Endothelial cell (in vitro differentiated cells): ENCODE results near the gene AHI1. TPM values are rescaled to one million over a fixed set of nuclear protein-coding genes. Genes with fewer than 3 reads are reported as not detected.

Source experiments
- DNase-seq: peaks from one replicate; pipeline ENCODE4 v3.0.0; 2021; ENCODE audit warnings: low spot score
- H3K27ac Mint-ChIP-seq: one replicate; pipeline ENCODE4 v1.8.0; 2021; ENCODE audit warnings: mixed read lengths, inconsistent platforms; ENCODE audit not compliant: unreplicated experiment
- H3K27me3 Mint-ChIP-seq: one replicate; pipeline ENCODE4 v1.8.0; 2021; ENCODE audit warnings: mild to moderate bottlenecking, moderate library complexity, mixed read lengths, inconsistent platforms; ENCODE audit not compliant: unreplicated experiment
- H3K36me3 Mint-ChIP-seq: one replicate; pipeline ENCODE4 v1.8.0; 2021; ENCODE audit warnings: mild to moderate bottlenecking, low read depth, mixed read lengths, inconsistent platforms; ENCODE audit not compliant: unreplicated experiment
- H3K4me1 Mint-ChIP-seq: one replicate; pipeline ENCODE4 v1.8.0; 2021; ENCODE audit warnings: mild to moderate bottlenecking, mixed read lengths, inconsistent platforms; ENCODE audit not compliant: unreplicated experiment
- H3K4me3 Mint-ChIP-seq: one replicate; pipeline ENCODE4 v1.8.0; 2021; ENCODE audit warnings: mild to moderate bottlenecking, mixed read lengths, inconsistent platforms; ENCODE audit not compliant: unreplicated experiment
- H3K9me3 Mint-ChIP-seq: one replicate; pipeline ENCODE4 v1.8.0; 2021; ENCODE audit warnings: mixed read lengths, inconsistent platforms; ENCODE audit not compliant: unreplicated experiment
- total RNA-seq: library from RNA; stranded (reverse); fragmentation: NEBNext Ultra II Directional; extraction: Animal tissue kit (Norgen Biotek cat#: 25700); gene quantifications from one replicate; pipeline ENCODE4 v1.2.1, GENCODE V29; 2021; ENCODE audit not compliant: unreplicated experiment
- TF ChIP-seq, protein P1 (sequence below): fragments of 200-600 bp; sonication (generic); IDR thresholded peaks from one replicate; pipeline ENCODE4 v1.5.0; 2021; ENCODE audit warnings: antibody characterized with exemption; ENCODE audit not compliant: unreplicated experiment

The AHI1 gene
- total RNA-seq, 1 donor from 2014 or later = 12.6 TPM

DNA sequence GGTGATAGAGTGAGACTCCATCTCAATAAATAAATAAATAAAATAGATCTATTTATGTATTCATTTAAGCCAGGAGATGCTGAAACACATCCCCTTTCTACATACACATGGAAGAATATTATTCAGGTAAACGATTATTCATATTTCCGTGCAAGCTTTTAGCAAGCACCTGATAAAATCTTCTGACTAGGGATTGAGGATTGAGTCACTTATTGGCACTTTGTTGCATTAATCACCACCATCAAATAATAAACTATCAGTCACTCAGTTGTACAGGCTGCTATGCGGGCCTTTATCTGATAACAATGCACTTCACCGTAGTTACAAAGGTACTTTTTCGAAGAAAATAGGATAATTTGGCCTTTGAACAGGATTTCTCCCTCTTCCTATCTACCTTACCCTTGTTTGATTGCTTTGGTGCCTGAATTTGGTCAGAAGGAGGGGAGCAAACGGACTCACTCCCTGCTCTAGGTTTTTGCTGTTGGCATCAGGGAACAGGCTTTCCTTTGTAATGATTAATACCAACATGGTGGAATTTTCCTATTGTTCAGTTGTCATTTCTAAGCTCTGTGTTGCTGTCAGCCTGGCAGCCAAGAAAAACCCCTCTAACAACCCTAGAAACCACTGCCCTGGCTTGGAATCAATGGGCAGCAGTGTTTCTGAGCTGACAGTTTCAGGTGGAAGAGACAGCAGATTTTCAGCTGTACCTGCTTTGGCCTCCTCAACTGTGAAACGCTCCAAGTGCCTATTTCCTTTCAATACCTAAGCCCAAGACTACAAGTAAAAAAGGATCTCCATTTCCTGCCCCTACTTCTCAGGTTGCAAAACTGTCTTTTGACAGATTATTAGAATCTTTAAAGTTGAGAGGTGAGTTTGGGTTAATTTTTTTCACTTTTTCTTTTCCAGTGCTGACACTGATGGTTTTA, 253.4 kb downstream of the AHI1 start:
- Mint-ChIP-seq H3K27me3 (peaks cover 4% of the 10 kb centered on the region), H3K27ac (peak overlapping the region; percentile 77), H3K36me3 (no peaks in the 10 kb centered on the region), H3K4me1 (peaks cover 30% of the 10 kb centered on the region), H3K9me3 (no peaks in the 10 kb centered on the region), H3K4me3 (no peak overlapping the region)
- no peak for DNase-seq
- TF ChIP-seq, protein P1, sequence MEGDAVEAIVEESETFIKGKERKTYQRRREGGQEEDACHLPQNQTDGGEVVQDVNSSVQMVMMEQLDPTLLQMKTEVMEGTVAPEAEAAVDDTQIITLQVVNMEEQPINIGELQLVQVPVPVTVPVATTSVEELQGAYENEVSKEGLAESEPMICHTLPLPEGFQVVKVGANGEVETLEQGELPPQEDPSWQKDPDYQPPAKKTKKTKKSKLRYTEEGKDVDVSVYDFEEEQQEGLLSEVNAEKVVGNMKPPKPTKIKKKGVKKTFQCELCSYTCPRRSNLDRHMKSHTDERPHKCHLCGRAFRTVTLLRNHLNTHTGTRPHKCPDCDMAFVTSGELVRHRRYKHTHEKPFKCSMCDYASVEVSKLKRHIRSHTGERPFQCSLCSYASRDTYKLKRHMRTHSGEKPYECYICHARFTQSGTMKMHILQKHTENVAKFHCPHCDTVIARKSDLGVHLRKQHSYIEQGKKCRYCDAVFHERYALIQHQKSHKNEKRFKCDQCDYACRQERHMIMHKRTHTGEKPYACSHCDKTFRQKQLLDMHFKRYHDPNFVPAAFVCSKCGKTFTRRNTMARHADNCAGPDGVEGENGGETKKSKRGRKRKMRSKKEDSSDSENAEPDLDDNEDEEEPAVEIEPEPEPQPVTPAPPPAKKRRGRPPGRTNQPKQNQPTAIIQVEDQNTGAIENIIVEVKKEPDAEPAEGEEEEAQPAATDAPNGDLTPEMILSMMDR = no peak

DNA sequence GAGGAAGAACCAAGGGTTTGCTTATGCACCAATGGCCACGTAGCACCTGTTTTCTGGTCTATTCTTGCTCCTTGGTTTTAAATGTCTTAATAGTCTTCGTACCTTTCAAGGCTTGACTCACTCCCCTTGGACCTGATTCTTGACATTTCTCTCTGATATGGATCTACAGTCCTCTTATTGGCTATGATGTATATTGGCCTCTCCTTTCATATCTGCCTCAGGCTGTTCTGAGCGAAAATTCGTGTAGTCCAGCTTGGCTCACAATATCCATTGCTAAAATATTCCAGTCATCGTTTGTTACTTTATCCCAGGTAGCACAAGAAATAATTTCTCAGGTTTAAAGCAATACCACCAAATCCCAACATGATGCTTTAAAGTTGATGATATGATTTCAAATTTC, 256.8 kb downstream of the AHI1 start:
- Mint-ChIP-seq H3K4me3 (no peak overlapping the region), H3K36me3 (no peaks in the 10 kb centered on the region), H3K27ac (no peak overlapping the region), H3K4me1 (peaks cover 37% of the 10 kb centered on the region), H3K27me3 (peaks cover 1% of the 10 kb centered on the region), H3K9me3 (no peaks in the 10 kb centered on the region)
- TF ChIP-seq, protein P1 = no peak
- DNase-seq = no peak

DNA sequence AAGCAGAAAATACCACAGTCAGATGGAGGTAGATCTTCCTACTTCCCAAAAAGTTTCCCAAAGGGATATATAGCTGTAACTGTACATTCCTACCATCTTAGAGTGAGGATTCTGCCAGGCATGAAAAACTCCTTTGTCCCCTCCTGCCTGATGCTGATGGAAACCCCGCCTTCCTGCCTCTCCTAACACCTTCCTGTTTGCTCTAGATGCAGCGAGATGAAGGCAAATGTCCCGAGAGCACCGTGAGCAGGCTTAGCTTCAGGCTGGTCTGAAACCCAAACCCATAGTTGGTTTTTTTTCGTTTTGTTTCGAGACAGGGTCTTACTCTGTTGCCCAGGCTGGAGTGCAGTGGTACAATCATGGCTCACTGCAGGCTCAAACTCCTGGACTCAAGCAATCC, 260.8 kb downstream of the AHI1 start:
- no peak for DNase-seq
- TF ChIP-seq, protein P1 = no peak
- Mint-ChIP-seq H3K36me3 (no peaks in the 10 kb centered on the region), H3K4me3 (no peak overlapping the region), H3K9me3 (no peaks in the 10 kb centered on the region), H3K27ac (peak overlapping the region; percentile 5), H3K4me1 (peaks cover 15% of the 10 kb centered on the region), H3K27me3 (peaks cover 1% of the 10 kb centered on the region)

DNA sequence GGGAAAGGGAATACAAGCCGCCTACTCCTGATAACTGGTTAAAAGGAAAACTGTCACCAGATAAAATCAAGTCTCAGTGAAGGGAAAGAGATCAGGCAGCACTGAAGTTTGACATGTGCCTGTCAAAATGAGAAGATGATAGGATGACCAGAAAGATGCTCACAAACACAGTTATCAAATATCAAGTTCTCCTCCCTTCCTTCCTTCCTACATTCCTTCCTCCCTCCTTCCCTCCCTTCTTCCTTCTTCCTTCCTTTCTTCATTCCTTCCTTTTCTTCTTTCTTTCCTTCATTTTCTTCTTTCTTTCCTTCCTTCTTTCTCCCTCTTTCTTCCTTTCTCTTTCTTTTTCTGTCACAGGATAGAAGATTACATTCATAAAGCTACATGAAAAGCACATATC, 261.2 kb downstream of the AHI1 start:
- H3K27me3 Mint-ChIP-seq = peaks cover 1% of the 10 kb centered on the region
- peak overlapping the region; percentile 5 for H3K27ac Mint-ChIP-seq
- H3K4me3 Mint-ChIP-seq = no peak overlapping the region
- no peaks in the 10 kb centered on the region for H3K36me3 Mint-ChIP-seq
- TF ChIP-seq, protein P1 = no peak
- peaks cover 16% of the 10 kb centered on the region for H3K4me1 Mint-ChIP-seq
- no peak for DNase-seq
- H3K9me3 Mint-ChIP-seq = no peaks in the 10 kb centered on the region

DNA sequence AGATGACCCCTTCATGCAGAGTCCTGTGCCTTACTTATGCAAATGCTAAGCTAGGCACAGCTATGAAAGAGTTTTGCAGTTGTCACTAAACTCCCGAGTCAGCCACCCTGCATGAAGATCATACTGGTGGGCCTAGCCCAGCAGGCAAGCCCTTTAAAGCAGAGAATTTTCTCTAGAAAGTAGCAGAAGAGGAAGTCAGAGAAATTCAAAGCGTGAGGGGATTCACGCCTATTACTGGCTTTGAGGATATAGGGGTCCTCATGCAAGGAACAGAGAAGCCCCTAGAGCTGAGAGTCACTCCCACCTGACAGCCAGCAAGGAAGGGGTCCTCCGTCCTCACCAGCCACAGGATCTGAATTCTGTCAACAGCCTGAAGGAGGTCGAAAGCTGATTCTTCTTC, 261.8 kb downstream of the AHI1 start:
- Mint-ChIP-seq H3K27me3 (peaks cover 1% of the 10 kb centered on the region), H3K4me1 (peaks cover 20% of the 10 kb centered on the region), H3K36me3 (no peaks in the 10 kb centered on the region), H3K9me3 (no peaks in the 10 kb centered on the region), H3K27ac (no peak overlapping the region), H3K4me3 (no peak overlapping the region)
- TF ChIP-seq, protein P1 = no peak
- no peak for DNase-seq
